Measurements from ENCODE around the gene D2HGDH.
"Not testable (repeated sequence)": the region's sequence is repeated elsewhere in the genome, so short reads cannot be mapped to it uniquely, and the experiment has no call there.

D2HGDH gene

GRCh38 chr2:241755166-241755565, 20.7 kb downstream of the D2HGDH start:
- no peak for TF ChIP-seq CTCF (IDR thresholded peaks at IDR 0.05; ENCODE audit: low read depth, low read length)
- H3K4me3 ChIP-seq (ENCODE audit: low read depth, low read length), result no peak overlapping the region

GRCh38 chr2:241755777-241756176, 21.3 kb downstream of the D2HGDH start:
- H3K4me3 ChIP-seq (ENCODE audit: low read depth, low read length), result no peak overlapping the region
- TF ChIP-seq CTCF (IDR thresholded peaks at IDR 0.05; ENCODE audit: low read depth, low read length), result no peak

GRCh38 chr2:241759067-241759807, 24.8 kb downstream of the D2HGDH start:
- TF ChIP-seq CTCF (IDR thresholded peaks at IDR 0.05; ENCODE audit: low read depth, low read length), result no peak
- no peak overlapping the region for H3K4me3 ChIP-seq (ENCODE audit: low read depth, low read length)

GRCh38 chr2:241759893-241760292, 25.5 kb downstream of the D2HGDH start:
- H3K4me3 ChIP-seq (ENCODE audit: low read depth, low read length), result not testable (repeated sequence)

GRCh38 chr2:241760301-241760771, 25.9 kb downstream of the D2HGDH start:
- TF ChIP-seq CTCF (IDR thresholded peaks at IDR 0.05; ENCODE audit: low read depth, low read length), result no peak
- no peak overlapping the region for H3K4me3 ChIP-seq (ENCODE audit: low read depth, low read length)

- no peak overlapping the region for H3K4me3 ChIP-seq (ENCODE audit: low read depth, low read length)
- TF ChIP-seq CTCF (IDR thresholded peaks at IDR 0.05; ENCODE audit: low read depth, low read length), result no peak
Measured at GRCh38 chr2:241762321-241762932, 28.0 kb downstream of the D2HGDH start.

GRCh38 chr2:241762933-241763369, 28.5 kb downstream of the D2HGDH start:
- TF ChIP-seq CTCF (IDR thresholded peaks at IDR 0.05; ENCODE audit: low read depth, low read length), result no peak
- H3K4me3 ChIP-seq (ENCODE audit: low read depth, low read length), result no peak overlapping the region
